Measurements from ENCODE around the gene MIP. TPM values are rescaled to one million over a fixed set of nuclear protein-coding genes. Genes with fewer than 3 reads are reported as not detected.
"Not testable (repeated sequence)": the region's sequence is repeated elsewhere in the genome, so short reads cannot be mapped to it uniquely, and the experiment has no call there.

MIP gene
- total RNA-seq: not detected

DNA sequence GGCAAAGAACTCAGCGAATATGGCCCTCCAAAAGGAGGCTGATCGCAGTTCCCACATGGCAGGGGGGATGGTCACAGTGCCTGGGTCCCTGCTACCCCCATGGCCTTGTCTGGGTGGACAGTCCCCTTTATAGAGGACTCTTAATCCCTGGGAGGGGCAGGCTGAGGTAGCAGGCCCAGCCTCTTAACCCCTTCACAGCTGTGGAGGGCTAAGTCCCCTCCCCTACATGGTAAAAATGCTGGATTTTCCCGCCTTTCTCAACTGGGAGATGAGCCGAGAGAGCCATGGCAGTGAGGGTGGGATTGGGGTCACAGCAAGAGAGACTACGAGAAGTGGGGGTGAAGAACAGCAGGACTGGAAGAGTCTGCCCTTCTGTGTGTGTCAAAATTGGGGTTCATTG lies at the start of gene MIP:
MIP (minus strand) TSS at position 101 of the 400 bp plus-strand sequence; CDS start at position 57, 44 bp downstream.
- TF ChIP-seq, protein P1, sequence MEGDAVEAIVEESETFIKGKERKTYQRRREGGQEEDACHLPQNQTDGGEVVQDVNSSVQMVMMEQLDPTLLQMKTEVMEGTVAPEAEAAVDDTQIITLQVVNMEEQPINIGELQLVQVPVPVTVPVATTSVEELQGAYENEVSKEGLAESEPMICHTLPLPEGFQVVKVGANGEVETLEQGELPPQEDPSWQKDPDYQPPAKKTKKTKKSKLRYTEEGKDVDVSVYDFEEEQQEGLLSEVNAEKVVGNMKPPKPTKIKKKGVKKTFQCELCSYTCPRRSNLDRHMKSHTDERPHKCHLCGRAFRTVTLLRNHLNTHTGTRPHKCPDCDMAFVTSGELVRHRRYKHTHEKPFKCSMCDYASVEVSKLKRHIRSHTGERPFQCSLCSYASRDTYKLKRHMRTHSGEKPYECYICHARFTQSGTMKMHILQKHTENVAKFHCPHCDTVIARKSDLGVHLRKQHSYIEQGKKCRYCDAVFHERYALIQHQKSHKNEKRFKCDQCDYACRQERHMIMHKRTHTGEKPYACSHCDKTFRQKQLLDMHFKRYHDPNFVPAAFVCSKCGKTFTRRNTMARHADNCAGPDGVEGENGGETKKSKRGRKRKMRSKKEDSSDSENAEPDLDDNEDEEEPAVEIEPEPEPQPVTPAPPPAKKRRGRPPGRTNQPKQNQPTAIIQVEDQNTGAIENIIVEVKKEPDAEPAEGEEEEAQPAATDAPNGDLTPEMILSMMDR (IDR thresholded peaks at IDR 0.05): no peak
- intact Hi-C loops (cut with DNase I): no loop called here
- Histone ChIP-seq H3K4me3 (no peak within 1 kb of the TSS), H3K9me3 (no peaks in the 10 kb centered on the region), H3K4me1 (no peaks in the 10 kb centered on the region), H3K27me3 (no peaks in the 10 kb centered on the region), H3K36me3 (no peaks in the 10 kb centered on the region), H3K27ac (no peak within 1 kb of the TSS)
- DNase-seq (ENCODE audit: low spot score in 2 of 2): no peak

DNA sequence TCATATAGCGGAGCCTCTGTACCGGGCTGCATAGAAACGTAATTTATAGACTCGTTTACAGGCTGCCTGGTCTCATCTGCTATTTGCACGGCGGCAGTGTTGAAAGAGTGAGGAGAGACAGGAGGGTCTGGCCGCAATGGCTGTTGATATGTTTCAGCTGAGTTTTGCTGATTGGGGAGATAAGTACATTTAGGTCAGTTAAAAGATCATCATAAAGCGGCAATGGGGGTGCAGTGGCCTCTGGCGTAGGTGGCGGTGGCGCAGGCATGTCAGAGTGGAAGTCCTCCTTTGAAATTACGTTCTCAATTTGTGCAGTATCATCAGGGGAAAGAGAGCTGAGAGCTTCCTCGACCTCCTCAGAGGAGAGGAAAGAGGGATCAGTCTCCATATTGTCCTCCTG lies 45.4 kb upstream of the MIP start:
- intact Hi-C loops (cut with DNase I); H3K27ac ChIP-seq; H3K9me3 ChIP-seq; H3K36me3 ChIP-seq; H3K4me3 ChIP-seq; H3K4me1 ChIP-seq; H3K27me3 ChIP-seq; DNase-seq (ENCODE audit: low spot score in 2 of 2): not testable (repeated sequence)

DNA sequence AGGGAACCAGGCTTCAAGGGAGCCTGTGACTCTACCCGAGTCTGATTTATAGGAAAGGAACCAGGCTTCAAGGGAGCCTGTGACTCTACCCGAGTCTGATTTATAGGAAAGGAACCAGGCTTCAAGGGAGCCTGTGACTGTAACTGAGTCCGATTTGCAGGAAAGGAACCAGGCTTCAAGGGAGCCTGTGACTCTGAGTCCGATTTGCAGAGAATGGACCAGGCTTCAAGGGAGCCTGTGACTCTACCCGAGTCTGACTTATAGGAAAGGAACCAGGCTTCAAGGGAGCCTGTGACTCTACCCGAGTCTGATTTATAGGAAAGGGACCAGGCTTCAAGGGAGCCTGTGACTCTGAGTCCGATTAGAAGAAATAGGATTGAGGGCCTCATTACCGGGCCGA lies 45.0 kb upstream of the MIP start:
- H3K4me3 ChIP-seq; H3K4me1 ChIP-seq; H3K36me3 ChIP-seq; H3K27me3 ChIP-seq; DNase-seq (ENCODE audit: low spot score in 2 of 2); intact Hi-C loops (cut with DNase I); H3K9me3 ChIP-seq; H3K27ac ChIP-seq: not testable (repeated sequence)

DNA sequence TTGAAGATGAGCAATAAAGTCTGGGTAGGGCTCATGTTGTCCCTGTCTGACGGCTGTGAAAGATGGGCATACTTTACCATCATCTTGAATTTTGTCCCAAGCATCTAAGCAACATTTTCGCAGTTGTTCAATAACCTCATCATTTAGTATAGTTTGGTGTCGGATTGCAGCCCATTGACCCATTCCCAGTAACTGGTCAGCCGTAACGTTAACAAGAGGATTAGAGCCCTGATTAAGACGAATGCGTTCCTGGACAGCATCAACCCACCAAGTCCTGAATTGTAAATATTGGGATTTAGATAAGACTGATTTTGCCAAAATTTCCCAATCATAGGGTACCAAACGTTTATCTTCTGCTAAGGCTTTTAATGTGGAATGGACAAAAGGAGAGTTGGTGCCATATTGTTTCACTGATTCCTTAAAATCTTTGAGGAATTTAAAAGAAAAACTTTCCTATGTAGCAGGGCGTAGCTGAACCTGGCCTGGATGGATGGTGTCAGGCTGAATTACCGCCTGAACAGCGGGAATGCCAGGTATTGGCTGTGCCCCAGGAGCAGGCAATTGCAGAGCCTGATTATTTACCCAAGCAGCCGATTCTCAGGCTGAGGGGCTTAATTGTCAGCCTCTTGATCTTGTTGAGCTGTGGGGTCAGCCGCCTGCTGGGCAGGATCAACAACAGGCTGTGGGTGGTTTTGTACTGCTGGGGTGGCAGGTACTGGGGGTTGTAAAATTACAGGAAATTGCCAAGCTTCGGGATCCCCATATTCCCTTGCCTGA lies 43.9 kb upstream of the MIP start:
- H3K27ac ChIP-seq; H3K9me3 ChIP-seq; intact Hi-C loops (cut with DNase I); H3K4me1 ChIP-seq; H3K36me3 ChIP-seq; DNase-seq (ENCODE audit: low spot score in 2 of 2); H3K27me3 ChIP-seq; H3K4me3 ChIP-seq: not testable (repeated sequence)

DNA sequence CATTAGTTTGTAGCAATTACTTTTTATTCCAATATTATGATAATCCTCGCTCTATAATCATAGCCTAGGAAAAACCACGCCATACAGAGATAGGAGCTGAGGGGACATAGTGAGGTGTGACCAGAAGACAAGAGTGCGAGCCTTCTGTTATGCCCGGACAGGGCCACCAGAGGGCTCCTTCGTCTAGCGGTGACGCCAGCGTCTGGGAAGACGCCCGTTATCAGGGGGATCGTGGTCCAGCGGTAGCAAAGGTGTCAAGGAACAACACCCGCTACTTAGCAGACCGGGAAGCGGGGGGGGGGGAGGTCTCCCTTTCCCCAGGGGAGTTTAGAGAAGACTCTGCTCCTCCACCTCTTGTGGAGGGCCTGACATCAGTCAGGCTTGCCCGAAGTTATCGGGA lies 42.2 kb upstream of the MIP start:
- not testable (repeated sequence) for H3K4me3 ChIP-seq

DNA sequence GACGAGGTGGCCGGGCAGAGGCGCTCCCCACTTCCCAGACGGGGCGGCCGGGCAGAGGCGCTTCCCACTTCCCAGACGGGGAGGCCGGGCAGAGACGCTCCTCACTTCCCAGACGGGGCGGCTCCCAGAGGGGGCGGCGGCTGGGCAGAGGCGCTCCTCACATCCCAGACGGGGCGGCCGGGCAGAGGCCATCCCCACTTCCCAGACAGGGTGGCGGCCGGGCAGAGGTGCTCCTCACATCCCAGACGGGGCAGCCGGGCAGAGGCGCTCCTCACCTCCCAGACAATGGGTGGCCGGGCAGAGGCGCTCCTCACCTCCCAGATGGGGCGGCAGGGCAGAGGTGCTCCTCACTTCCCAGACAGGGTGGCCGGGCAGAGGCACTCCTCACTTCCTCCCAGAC lies 40.0 kb upstream of the MIP start:
- H3K4me3 ChIP-seq; H3K27ac ChIP-seq; intact Hi-C loops (cut with DNase I); H3K4me1 ChIP-seq; H3K9me3 ChIP-seq; DNase-seq (ENCODE audit: low spot score in 2 of 2); H3K27me3 ChIP-seq; H3K36me3 ChIP-seq: not testable (repeated sequence)

More for the DNA sequence above, 42.2 kb upstream of the MIP start:
- H3K4me1 ChIP-seq; H3K9me3 ChIP-seq; H3K27ac ChIP-seq; H3K36me3 ChIP-seq; intact Hi-C loops (cut with DNase I); H3K27me3 ChIP-seq: not testable (repeated sequence)
- TF ChIP-seq, protein P1 (IDR thresholded peaks at IDR 0.05): peak in 2 of 3 experiments; percentile 50 to 51
- peak in 1 of 2 donors; percentile 82 for DNase-seq (ENCODE audit: low spot score in 2 of 2)

DNA sequence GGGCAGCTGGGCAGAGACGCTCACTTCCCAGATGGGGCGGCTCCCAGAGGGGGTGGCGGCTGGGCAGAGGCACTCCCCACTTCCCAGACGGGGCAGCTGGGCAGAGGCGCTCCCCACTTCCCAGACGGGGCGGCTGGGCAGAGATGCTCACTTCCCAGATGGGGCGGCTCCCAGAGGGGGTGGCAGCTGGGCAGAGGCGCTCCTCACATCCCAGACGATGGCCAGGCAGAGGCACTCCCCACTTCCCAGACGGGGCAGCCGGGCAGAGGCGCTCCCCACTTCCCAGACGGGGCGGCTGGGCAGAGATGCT lies 39.6 kb upstream of the MIP start:
- DNase-seq (ENCODE audit: low spot score in 2 of 2); H3K27me3 ChIP-seq; H3K27ac ChIP-seq; H3K4me1 ChIP-seq; H3K4me3 ChIP-seq; H3K36me3 ChIP-seq; intact Hi-C loops (cut with DNase I); H3K9me3 ChIP-seq: not testable (repeated sequence)

DNA sequence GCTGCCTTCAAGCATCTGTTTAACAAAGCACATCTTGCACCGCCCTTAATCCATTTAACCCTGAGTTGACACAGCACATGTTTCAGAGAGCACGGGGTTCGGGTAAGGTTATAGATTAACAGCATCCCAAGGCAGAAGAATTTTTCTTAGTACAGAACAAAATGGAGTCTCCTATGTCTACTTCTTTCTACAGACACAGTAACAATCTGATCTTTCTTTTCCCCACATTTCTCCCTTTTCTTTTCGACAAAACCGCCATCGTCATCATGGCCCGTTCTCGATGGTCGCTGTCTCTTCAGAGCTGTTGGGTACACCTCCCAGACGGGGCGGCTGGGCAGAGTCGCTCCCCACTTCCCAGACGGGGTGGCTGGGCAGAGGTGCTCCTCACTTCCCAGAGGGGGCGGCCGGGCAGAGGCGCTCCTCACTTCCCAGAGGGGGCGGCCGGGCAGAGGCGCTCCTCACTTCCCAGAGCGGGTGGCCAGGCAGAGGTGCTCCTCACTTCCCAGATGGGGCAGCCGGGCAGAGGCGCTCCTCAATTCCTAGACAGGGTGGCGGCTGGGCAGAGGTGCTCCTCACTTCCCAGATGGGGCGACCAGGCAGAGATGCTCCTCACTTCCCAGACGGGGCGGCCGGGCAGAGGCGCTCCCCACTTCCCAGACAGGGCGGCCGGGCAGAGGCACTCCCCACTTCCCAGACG lies 39.1 kb upstream of the MIP start:
- H3K27ac ChIP-seq; H3K4me1 ChIP-seq; H3K4me3 ChIP-seq; H3K9me3 ChIP-seq; intact Hi-C loops (cut with DNase I); H3K36me3 ChIP-seq; DNase-seq (ENCODE audit: low spot score in 2 of 2); H3K27me3 ChIP-seq: not testable (repeated sequence)
